ENCODE data around the gene FBXO7.

Gene FBXO7

DNA sequence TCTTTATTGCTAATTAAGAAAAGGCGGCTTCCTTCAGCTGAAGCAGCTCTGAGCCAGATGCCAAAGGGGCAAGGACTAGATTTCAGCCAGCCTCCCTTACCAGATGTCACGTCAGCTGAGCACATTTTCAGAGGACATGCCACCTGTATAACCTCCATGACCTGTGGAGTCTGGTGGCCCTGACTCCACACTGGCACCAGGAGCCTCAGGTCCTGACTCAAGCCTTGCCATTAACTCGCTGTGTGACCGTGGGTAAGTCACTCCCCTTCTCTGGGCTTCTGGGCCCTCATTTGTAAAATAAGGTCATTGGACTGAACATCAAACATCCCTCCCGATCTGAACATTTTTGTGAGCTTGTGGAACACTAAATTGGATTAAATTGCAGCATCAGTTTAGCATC is 46.0 kb downstream of the FBXO7 start:
- Histone ChIP-seq H3K27ac (no peak overlapping the region), H3K79me2 (ENCODE audit: insufficient read depth, low read depth) (no peaks in the 10 kb centered on the region), H3K4me2 (no peak overlapping the region), H3K36me3 (ENCODE audit: insufficient read depth) (no peaks in the 10 kb centered on the region), H3K9ac (no peak overlapping the region), H3K4me3 (IDR thresholded peaks at IDR 0.05; ENCODE audit: insufficient read depth, low read depth, low read length) (no peak overlapping the region), H2AFZ (ENCODE audit: low read depth) (no peak overlapping the region), H3K27me3 (ENCODE audit: insufficient read depth, low read depth) (no peaks in the 10 kb centered on the region), H3K4me1 (ENCODE audit: low read depth, poor library complexity, severe bottlenecking) (no peaks in the 10 kb centered on the region), H4K20me1 (ENCODE audit: insufficient read depth) (no peaks in the 10 kb centered on the region)
- TF ChIP-seq, protein P1, sequence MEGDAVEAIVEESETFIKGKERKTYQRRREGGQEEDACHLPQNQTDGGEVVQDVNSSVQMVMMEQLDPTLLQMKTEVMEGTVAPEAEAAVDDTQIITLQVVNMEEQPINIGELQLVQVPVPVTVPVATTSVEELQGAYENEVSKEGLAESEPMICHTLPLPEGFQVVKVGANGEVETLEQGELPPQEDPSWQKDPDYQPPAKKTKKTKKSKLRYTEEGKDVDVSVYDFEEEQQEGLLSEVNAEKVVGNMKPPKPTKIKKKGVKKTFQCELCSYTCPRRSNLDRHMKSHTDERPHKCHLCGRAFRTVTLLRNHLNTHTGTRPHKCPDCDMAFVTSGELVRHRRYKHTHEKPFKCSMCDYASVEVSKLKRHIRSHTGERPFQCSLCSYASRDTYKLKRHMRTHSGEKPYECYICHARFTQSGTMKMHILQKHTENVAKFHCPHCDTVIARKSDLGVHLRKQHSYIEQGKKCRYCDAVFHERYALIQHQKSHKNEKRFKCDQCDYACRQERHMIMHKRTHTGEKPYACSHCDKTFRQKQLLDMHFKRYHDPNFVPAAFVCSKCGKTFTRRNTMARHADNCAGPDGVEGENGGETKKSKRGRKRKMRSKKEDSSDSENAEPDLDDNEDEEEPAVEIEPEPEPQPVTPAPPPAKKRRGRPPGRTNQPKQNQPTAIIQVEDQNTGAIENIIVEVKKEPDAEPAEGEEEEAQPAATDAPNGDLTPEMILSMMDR (conservative IDR thresholded peaks at IDR 0.05; ENCODE audit: low read depth, low read length), result no peak

DNA sequence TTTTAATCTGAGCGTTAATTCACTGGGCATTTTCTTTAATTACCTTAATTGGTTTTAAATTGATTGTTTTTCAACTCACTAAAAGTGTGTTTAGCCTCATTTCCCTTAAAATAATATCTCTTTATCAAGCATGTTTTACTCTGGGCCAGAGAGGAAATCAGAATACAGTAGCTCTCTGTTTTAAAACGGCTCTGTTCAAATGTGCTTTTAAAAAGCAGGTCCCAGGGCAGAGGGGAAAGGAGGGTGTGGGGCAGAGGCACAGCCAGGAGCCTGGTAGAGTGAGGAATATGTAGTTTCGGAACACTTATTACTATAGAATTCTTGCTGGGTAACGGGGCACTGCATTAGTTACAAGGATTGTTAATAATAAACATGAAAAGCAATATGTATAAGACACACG is 47.6 kb downstream of the FBXO7 start:
- Histone ChIP-seq H3K4me1 (ENCODE audit: low read depth, poor library complexity, severe bottlenecking) (no peaks in the 10 kb centered on the region), H3K36me3 (ENCODE audit: insufficient read depth) (no peaks in the 10 kb centered on the region), H4K20me1 (ENCODE audit: insufficient read depth) (no peaks in the 10 kb centered on the region), H3K9ac (no peak overlapping the region), H2AFZ (ENCODE audit: low read depth) (no peak overlapping the region), H3K27me3 (ENCODE audit: insufficient read depth, low read depth) (no peaks in the 10 kb centered on the region), H3K27ac (no peak overlapping the region), H3K4me2 (no peak overlapping the region), H3K4me3 (IDR thresholded peaks at IDR 0.05; ENCODE audit: insufficient read depth, low read depth, low read length) (no peak overlapping the region), H3K79me2 (ENCODE audit: insufficient read depth, low read depth) (no peaks in the 10 kb centered on the region)
- TF ChIP-seq, protein P1 (conservative IDR thresholded peaks at IDR 0.05; ENCODE audit: low read depth, low read length), result no peak

DNA sequence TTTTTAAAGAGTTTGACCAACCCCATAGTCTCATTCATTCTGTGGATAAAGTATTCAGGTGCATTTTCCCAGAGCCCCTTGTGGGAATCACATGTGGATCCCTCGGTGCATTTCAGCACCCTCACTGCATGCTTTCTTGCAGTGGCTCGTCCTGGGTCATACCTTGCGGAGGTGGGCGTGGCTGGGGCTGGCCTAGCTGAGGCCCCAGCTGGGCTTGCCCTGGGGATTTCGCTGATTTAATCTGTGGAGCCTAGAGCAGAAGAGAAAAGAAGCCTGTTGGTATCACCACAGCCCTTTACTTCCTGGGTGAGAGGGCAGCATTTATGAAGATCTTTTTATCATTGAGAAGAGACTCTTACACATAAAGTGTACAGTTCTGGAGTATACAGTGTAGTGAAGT is 53.1 kb downstream of the FBXO7 start:
- Histone ChIP-seq H3K4me2 (no peak overlapping the region), H3K9ac (no peak overlapping the region), H2AFZ (ENCODE audit: low read depth) (no peak overlapping the region), H3K79me2 (ENCODE audit: insufficient read depth, low read depth) (no peaks in the 10 kb centered on the region), H3K4me3 (IDR thresholded peaks at IDR 0.05; ENCODE audit: insufficient read depth, low read depth, low read length) (no peak overlapping the region), H3K36me3 (ENCODE audit: insufficient read depth) (no peaks in the 10 kb centered on the region), H3K27me3 (ENCODE audit: insufficient read depth, low read depth) (no peaks in the 10 kb centered on the region), H3K27ac (no peak overlapping the region), H3K4me1 (ENCODE audit: low read depth, poor library complexity, severe bottlenecking) (peaks cover 12% of the 10 kb centered on the region), H4K20me1 (ENCODE audit: insufficient read depth) (no peaks in the 10 kb centered on the region)
- TF ChIP-seq, protein P1 (conservative IDR thresholded peaks at IDR 0.05; ENCODE audit: low read depth, low read length), result no peak

DNA sequence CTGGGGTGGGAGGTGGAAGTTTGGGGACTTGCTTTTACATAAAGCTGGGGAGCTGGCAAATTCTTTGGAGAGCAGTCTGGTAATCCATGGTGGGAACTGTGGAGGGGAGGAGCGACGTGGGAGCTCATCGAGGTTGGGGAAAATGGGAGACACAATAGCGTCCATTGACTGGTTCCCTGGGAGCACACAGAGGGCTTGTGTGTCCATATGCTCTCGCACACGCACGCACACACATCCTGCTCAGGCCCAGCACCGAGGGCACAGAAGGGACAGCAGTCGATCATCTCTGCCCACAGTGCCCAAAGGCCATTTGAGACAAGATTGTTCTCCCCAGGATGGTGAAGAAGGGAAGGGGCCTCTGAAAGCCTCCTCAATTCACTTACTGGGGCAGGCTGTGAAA is 53.7 kb downstream of the FBXO7 start:
- TF ChIP-seq, protein P1 (conservative IDR thresholded peaks at IDR 0.05; ENCODE audit: low read depth, low read length), result no peak
- Histone ChIP-seq H2AFZ (ENCODE audit: low read depth) (no peak overlapping the region), H3K4me3 (IDR thresholded peaks at IDR 0.05; ENCODE audit: insufficient read depth, low read depth, low read length) (no peak overlapping the region), H3K4me2 (no peak overlapping the region), H3K9ac (no peak overlapping the region), H3K27me3 (ENCODE audit: insufficient read depth, low read depth) (no peaks in the 10 kb centered on the region), H3K27ac (no peak overlapping the region), H3K79me2 (ENCODE audit: insufficient read depth, low read depth) (no peaks in the 10 kb centered on the region), H3K36me3 (ENCODE audit: insufficient read depth) (no peaks in the 10 kb centered on the region), H3K4me1 (ENCODE audit: low read depth, poor library complexity, severe bottlenecking) (peaks cover 12% of the 10 kb centered on the region), H4K20me1 (ENCODE audit: insufficient read depth) (no peaks in the 10 kb centered on the region)
